ENCODE data around the gene WDSUB1. TPM values are rescaled to one million over a fixed set of nuclear protein-coding genes. Genes with fewer than 3 reads are reported as not detected.

The WDSUB1 gene
- total RNA-seq, 2 donors from 2014 or later: 2.6 to 5.9 TPM

DNA sequence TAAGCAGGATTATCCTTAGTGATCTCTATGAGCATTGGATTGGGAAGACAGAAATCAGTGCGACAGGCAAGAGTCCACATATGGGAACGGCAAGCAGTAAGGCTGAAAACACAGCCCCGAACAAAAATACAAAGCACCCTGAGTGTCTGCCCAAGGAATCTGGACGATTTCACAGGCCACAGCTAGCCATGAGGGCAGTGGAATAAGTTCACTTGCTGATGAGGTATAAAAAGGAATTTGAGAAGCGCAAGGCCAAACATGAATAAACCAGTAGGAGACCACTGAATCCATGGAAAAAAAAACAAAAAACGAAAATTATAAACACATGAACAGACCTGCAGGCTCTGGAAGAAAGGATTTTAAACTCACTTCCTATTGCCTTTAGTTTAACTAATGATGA is 24.3 kb downstream of the WDSUB1 start:
- no peak for ATAC-seq
- 86 to 95% methylated on average over 6 of the region's 6 CpGs for WGBS, 2 donors
- TF ChIP-seq POLR2A (IDR thresholded peaks at IDR 0.05): no peak
- TF ChIP-seq, protein P1, sequence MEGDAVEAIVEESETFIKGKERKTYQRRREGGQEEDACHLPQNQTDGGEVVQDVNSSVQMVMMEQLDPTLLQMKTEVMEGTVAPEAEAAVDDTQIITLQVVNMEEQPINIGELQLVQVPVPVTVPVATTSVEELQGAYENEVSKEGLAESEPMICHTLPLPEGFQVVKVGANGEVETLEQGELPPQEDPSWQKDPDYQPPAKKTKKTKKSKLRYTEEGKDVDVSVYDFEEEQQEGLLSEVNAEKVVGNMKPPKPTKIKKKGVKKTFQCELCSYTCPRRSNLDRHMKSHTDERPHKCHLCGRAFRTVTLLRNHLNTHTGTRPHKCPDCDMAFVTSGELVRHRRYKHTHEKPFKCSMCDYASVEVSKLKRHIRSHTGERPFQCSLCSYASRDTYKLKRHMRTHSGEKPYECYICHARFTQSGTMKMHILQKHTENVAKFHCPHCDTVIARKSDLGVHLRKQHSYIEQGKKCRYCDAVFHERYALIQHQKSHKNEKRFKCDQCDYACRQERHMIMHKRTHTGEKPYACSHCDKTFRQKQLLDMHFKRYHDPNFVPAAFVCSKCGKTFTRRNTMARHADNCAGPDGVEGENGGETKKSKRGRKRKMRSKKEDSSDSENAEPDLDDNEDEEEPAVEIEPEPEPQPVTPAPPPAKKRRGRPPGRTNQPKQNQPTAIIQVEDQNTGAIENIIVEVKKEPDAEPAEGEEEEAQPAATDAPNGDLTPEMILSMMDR (IDR thresholded peaks at IDR 0.05): no peak
- H3K4me1 ChIP-seq: no peaks in the 10 kb centered on the region
- H3K9me3 ChIP-seq: no peaks in the 10 kb centered on the region
- DNase-seq: no peak
- no peaks in the 10 kb centered on the region for H3K27me3 ChIP-seq
- no peak overlapping the region for H3K27ac ChIP-seq
- no peaks in the 10 kb centered on the region for H3K36me3 ChIP-seq (replicated peaks in 1 of 2; ENCODE audit: insufficient read depth in 1 of 2, low read depth in 2 of 2)
- intact Hi-C loops (cut with DNase I): no loop called here
- H3K4me3 ChIP-seq: no peak overlapping the region

DNA sequence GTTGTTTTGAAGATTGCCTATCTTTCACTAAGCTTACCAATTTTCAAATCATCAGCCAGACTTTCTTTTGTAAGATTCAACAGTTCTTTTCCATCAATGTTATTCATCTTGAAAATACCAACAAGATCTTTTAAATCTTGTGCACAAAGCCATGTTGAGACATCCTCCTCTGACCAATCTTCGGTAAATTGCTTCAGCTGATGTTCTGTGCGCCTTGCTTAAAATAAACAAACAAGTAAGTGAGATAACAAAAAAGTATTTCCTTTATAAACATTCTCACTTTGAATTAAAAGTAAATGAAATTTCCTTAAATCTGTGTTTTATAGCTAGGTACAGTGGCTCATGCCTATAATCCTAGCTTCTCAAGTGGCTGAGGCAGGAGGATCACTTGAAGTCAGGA is 30.3 kb downstream of the WDSUB1 start:
- no peak overlapping the region for H3K4me3 ChIP-seq
- 58 to 63% methylated on average over 2 of the region's 2 CpGs for WGBS, 2 donors
- no peaks in the 10 kb centered on the region for H3K27me3 ChIP-seq
- intact Hi-C loops (cut with DNase I): no loop called here
- H3K36me3 ChIP-seq (replicated peaks in 1 of 2; ENCODE audit: insufficient read depth in 1 of 2, low read depth in 2 of 2): no peaks in the 10 kb centered on the region
- no peaks in the 10 kb centered on the region for H3K4me1 ChIP-seq
- TF ChIP-seq, protein P1 (IDR thresholded peaks at IDR 0.05): no peak
- TF ChIP-seq POLR2A (IDR thresholded peaks at IDR 0.05): no peak
- DNase-seq (no peak), ATAC-seq (no peak)
- H3K9me3 ChIP-seq: no peaks in the 10 kb centered on the region
- no peak overlapping the region for H3K27ac ChIP-seq

DNA sequence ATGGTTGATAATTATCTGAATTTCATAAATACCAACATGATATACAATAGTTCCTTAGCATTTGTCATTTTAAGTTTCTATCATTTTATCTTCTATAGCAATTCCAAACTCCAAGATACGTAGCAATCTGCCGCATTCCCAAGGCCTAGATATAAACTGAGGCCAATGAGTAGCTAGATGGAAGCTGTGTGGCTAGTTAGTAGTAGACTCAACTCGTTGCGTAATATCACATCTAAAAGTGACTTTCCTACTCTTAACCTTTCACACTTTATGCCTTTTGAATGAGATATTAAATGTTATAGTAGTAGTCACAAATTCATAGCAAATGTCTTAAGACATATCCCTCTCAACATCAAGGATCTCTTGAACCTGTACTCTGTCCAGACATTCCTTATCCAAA is 33.6 kb downstream of the WDSUB1 start:
- intact Hi-C loops (cut with DNase I): no loop called here
- ATAC-seq (no peak), DNase-seq (no peak)
- no peak for TF ChIP-seq POLR2A (IDR thresholded peaks at IDR 0.05)
- TF ChIP-seq, protein P1 (IDR thresholded peaks at IDR 0.05): no peak
- H3K4me3 ChIP-seq: no peak overlapping the region
- WGBS, 2 donors: 94 to 97% methylated on average over 4 of the region's 4 CpGs
- H3K27ac ChIP-seq: no peak overlapping the region
- no peaks in the 10 kb centered on the region for H3K27me3 ChIP-seq
- H3K9me3 ChIP-seq: no peaks in the 10 kb centered on the region
- H3K4me1 ChIP-seq: peaks cover 7% of the 10 kb centered on the region
- H3K36me3 ChIP-seq (replicated peaks in 1 of 2; ENCODE audit: insufficient read depth in 1 of 2, low read depth in 2 of 2): no peaks in the 10 kb centered on the region

DNA sequence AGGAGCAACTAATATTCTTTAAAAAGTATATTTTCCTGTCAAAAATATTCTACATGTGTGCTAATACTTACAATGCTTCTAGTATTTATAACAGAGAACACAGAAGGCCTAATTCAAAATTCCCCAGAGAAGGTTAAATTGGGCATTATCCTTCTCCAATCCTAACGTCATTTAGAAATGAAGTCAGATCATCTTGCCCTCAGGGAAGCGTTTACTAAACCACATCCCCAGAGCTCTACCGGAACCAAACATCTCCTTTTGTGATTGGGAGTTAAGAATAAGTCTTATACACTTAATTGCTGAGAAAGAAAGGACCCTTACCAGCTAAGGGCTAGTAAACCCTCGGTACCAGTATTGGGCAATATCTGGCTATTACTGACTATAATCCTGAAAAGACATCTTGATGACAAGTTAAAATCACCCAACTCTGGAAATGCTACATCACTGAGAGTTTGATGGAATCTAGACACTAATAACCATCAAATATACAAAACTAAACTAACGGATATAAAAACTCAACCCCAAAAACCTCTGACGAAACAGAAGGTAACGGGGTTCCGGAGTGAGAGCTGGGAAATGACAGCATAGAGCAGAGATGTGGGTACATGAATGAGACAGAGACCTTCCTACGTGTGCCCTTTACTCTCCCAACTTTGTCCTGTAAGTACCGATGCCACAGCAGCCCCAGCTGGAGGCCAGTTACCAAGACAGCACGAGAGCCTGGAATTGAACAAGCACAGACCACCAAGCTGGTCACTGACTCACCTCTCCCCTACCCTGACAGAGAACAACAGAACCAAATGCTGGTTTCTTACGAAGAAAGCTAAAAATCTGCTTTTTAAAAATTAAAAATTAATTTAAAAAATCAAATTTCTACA is 35.0 kb downstream of the WDSUB1 start:
- Histone ChIP-seq H3K9me3 (no peaks in the 10 kb centered on the region), H3K27me3 (no peaks in the 10 kb centered on the region), H3K4me3 (no peak overlapping the region), H3K36me3 (replicated peaks in 1 of 2; ENCODE audit: insufficient read depth in 1 of 2, low read depth in 2 of 2) (no peaks in the 10 kb centered on the region), H3K4me1 (peaks cover 7% of the 10 kb centered on the region), H3K27ac (no peak overlapping the region)
- ATAC-seq (no peak), DNase-seq (no peak)
- intact Hi-C loops (cut with DNase I): no loop called here
- WGBS, 2 donors: 86 to 90% methylated on average over 12 of the region's 12 CpGs
- TF ChIP-seq, protein P1 (IDR thresholded peaks at IDR 0.05): no peak
- no peak for TF ChIP-seq POLR2A (IDR thresholded peaks at IDR 0.05)
